Measurements from ENCODE around the gene CCL20. TPM values are rescaled to one million over a fixed set of nuclear protein-coding genes. Genes with fewer than 3 reads are reported as not detected.
A peak's percentile ranks its signal among the peaks of the same experiment; 100 is the strongest.

The CCL20 gene, protein sequence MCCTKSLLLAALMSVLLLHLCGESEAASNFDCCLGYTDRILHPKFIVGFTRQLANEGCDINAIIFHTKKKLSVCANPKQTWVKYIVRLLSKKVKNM
- total RNA-seq, result not detected
- polyA plus RNA-seq, result under 1 TPM; 0.28 to 0.74 (median 0.46) TPM
- long read RNA-seq, donor 1, result 0 reads
- long read RNA-seq, donor 2, result 0 reads

- Histone ChIP-seq H3K36me3 (no peaks in the 10 kb centered on the region), H3K27ac (peak within 1 kb of the TSS in 1 of 8 donors; percentile 34), H3K4me1 (peaks cover 0 to 27% (median 7%) of the 10 kb centered on the region in 6 donors), H3K4me3 (no peak within 1 kb of the TSS), H3K27me3 (replicated peaks in 1 of 7) (peaks cover 0 to 29% (median 0%) of the 10 kb centered on the region in 7 donors), H3K9me3 (no peaks in the 10 kb centered on the region)
- TF ChIP-seq, protein P1, sequence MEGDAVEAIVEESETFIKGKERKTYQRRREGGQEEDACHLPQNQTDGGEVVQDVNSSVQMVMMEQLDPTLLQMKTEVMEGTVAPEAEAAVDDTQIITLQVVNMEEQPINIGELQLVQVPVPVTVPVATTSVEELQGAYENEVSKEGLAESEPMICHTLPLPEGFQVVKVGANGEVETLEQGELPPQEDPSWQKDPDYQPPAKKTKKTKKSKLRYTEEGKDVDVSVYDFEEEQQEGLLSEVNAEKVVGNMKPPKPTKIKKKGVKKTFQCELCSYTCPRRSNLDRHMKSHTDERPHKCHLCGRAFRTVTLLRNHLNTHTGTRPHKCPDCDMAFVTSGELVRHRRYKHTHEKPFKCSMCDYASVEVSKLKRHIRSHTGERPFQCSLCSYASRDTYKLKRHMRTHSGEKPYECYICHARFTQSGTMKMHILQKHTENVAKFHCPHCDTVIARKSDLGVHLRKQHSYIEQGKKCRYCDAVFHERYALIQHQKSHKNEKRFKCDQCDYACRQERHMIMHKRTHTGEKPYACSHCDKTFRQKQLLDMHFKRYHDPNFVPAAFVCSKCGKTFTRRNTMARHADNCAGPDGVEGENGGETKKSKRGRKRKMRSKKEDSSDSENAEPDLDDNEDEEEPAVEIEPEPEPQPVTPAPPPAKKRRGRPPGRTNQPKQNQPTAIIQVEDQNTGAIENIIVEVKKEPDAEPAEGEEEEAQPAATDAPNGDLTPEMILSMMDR (IDR thresholded peaks at IDR 0.05 in 8 of 11, conservative IDR thresholded peaks at IDR 0.05 in 3 of 11), result no peak
- TF ChIP-seq POLR2AphosphoS5 (IDR thresholded peaks at IDR 0.05) (no peak), POLR2A (IDR thresholded peaks at IDR 0.05) (no peak)
- no peak for DNase-seq
- intact Hi-C loops (cut with DNase I; ENCODE audit: low total_unique reads), result no loop called here
- 76 to 85% (median 76%) methylated on average over 9 of the region's 9 CpGs for WGBS, 5 donors
Measured at GRCh38 chr2:227813562-227814353, at the start of gene CCL20. TSS of gene CCL20 (plus strand) at chr2:227813842. CDS start at chr2:227813912, 70 bp downstream.

DNA sequence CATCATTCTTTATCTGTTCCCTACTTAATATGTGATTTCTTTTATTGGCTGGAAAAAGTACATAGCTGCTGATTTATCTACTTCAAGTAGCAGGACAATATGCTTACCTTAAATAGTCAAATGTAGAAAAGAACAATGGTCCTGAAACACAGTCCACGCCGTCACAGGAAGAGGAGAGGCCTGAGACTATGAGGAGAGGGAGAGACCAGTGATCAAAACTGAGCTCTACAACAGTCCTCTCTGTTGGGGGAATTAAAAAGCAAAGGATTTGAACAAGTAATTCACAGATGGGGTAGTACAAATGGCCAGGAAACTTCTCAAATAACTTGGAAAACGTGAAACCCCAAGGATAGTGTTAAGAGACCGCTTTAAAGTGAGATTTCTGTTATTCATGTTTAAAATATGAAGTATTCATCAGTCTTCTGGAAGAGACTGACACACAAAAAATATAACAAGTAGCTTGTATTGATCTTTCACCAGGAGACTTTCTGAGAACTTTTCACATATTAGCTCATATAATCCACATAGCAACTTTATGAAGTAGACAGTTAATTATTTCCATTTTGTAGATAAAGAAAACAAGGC is 47.8 kb upstream of the CCL20 start:
- H3K36me3 ChIP-seq, result no peaks in the 10 kb centered on the region
- TF ChIP-seq POLR2A (IDR thresholded peaks at IDR 0.05) (no peak), POLR2AphosphoS5 (IDR thresholded peaks at IDR 0.05) (no peak)
- H3K4me3 ChIP-seq, result no peak overlapping the region
- peaks cover 0 to 7% (median 0%) of the 10 kb centered on the region in 6 donors for H3K4me1 ChIP-seq
- WGBS, 5 donors, result 46 to 71% (median 66%) methylated on average over 4 of the region's 4 CpGs
- H3K9me3 ChIP-seq, result no peaks in the 10 kb centered on the region
- DNase-seq, result no peak
- no peak overlapping the region for H3K27ac ChIP-seq
- no peaks in the 10 kb centered on the region for H3K27me3 ChIP-seq (replicated peaks in 1 of 7)
- intact Hi-C loops (cut with DNase I; ENCODE audit: low total_unique reads), result loop anchor here (5.0 to 10.0 kb wide), 4 partner anchors 109 to 641 kb away; partner anchors contain the start of gene AGFG1

- Histone ChIP-seq H3K9me3 (no peaks in the 10 kb centered on the region), H3K36me3 (no peaks in the 10 kb centered on the region), H3K27me3 (replicated peaks in 1 of 7) (no peaks in the 10 kb centered on the region), H3K4me1 (peaks cover 0 to 7% (median 0%) of the 10 kb centered on the region in 6 donors), H3K27ac (no peak overlapping the region), H3K4me3 (no peak overlapping the region)
- TF ChIP-seq, protein P1 (IDR thresholded peaks at IDR 0.05 in 8 of 11, conservative IDR thresholded peaks at IDR 0.05 in 3 of 11), result peak; percentile 72 to 92 (median 86)
- peak in 2 of 3 donors; percentile 17 to 47 for TF ChIP-seq POLR2AphosphoS5 (IDR thresholded peaks at IDR 0.05)
- TF ChIP-seq POLR2A (IDR thresholded peaks at IDR 0.05), result no peak
- peak; percentile 89 for DNase-seq
- intact Hi-C loops (cut with DNase I; ENCODE audit: low total_unique reads), result loop anchor here (5.0 to 10.0 kb wide), 4 partner anchors 109 to 642 kb away; partner anchors contain the start of gene AGFG1
- 26 to 32% (median 28%) methylated on average over 11 of the region's 11 CpGs for WGBS, 5 donors
Measured at GRCh38 chr2:227766373-227766883, 47.2 kb upstream of the CCL20 start.

DNA sequence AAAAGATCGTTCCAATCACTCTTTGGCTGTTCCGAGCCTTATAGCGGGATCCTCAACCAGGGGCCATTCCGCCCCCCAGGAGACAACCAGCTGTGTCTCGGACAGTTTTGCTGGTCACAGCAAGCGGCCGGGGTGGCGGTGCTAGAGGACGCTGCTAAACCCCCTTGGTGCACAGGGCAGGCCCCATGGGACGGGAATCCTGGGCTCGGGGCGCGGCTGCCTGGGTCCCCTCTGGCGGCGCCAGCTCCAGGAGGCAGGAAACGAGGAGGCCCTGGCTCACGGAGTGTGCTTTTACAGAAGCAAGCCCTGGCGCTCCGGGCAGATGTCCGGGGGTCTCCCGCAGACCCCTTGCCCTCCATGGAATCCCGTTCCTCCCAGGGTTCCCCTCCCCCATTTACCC is 45.8 kb upstream of the CCL20 start:
- no peak overlapping the region for H3K4me3 ChIP-seq
- WGBS, 5 donors, result 90 to 94% (median 91%) methylated on average over 14 to 22 of the region's 22 CpGs
- intact Hi-C loops (cut with DNase I; ENCODE audit: low total_unique reads), result loop anchor here (5.0 to 10.0 kb wide), 4 partner anchors 111 to 643 kb away; partner anchors contain the start of gene AGFG1
- H3K4me1 ChIP-seq, result peaks cover 0 to 7% (median 0%) of the 10 kb centered on the region in 6 donors
- no peak overlapping the region for H3K27ac ChIP-seq
- TF ChIP-seq POLR2A (IDR thresholded peaks at IDR 0.05) (no peak), POLR2AphosphoS5 (IDR thresholded peaks at IDR 0.05) (no peak)
- TF ChIP-seq, protein P1 (IDR thresholded peaks at IDR 0.05 in 8 of 11, conservative IDR thresholded peaks at IDR 0.05 in 3 of 11), result no peak
- no peaks in the 10 kb centered on the region for H3K27me3 ChIP-seq (replicated peaks in 1 of 7)
- H3K9me3 ChIP-seq, result no peaks in the 10 kb centered on the region
- no peak for DNase-seq
- H3K36me3 ChIP-seq, result no peaks in the 10 kb centered on the region
